HepG2 (cell line): ENCODE data around the gene AARS2. TPM values are rescaled to one million over a fixed set of nuclear protein-coding genes. Genes with fewer than 3 reads are reported as not detected.

Experiments used
- ATAC-seq: fragments of 200-7000 bp; cut with Tn5 transposase; 3 replicates; pipeline ENCODE4 v1.9.1; 2020; ENCODE audit warnings: mild to moderate bottlenecking, moderate library complexity
- BruUV-seq: library from RNA; stranded (reverse); fragments of 400-500 nt; replicated peaks from 2 replicates; lab custom pipeline; 2021; lab: Mats Ljungman, UMichigan
- CTCF ChIA-PET: fragments of 300-600 bp; formaldehyde crosslinking; extraction: SDS; loops from one replicate; lab custom pipeline; 2021; ENCODE audit warnings: low total read pairs, inconsistent platforms, low intra/inter-chr PET ratio; lab: Yijun Ruan, JAX
- POLR2A ChIA-PET: fragments of 350-600 bp; sonication (Branson Sonifier 250); formaldehyde crosslinking; loops from one replicate; lab custom pipeline; 2020; ENCODE audit warnings: antibody characterized with exemption, inconsistent platforms; lab: Yijun Ruan, JAX
- DNase-seq: peaks from one replicate; pipeline ENCODE4 v3.0.0-alpha.2; 2015; ENCODE audit warnings: low spot score
- FAIRE-seq: peaks from 3 replicates; lab custom pipeline; 2011; peaks lifted over from hg19 to GRCh38; lab: Jason Lieb, UNC
- H2AFZ ChIP-seq: one replicate; pipeline ENCODE4 v1.6.1; 2011; ENCODE audit warnings: low read length, inconsistent platforms
- H3K27ac ChIP-seq: fragments of 300-600 bp; 3 replicates; pipeline ENCODE4 v1.8.0; 2011; ENCODE audit warnings: mixed run types, mild to moderate bottlenecking, mixed read lengths, low read length, inconsistent platforms; ENCODE audit not compliant: insufficient read depth; ENCODE audit errors: extremely low read length
- H3K27me3 ChIP-seq, 2 experiments: fragments of 200-600 bp in 1 of 2; 2 replicates in 1 of 2; 3 replicates in 1 of 2; pipeline versions ENCODE4 v1.6.0 to v1.8.0; 2011; ENCODE audit warnings: low read length in 2 of 2, mild to moderate bottlenecking in 2 of 2, moderate library complexity in 2 of 2, inconsistent platforms in 1 of 2; ENCODE audit not compliant: insufficient read depth in 2 of 2, control insufficient read depth in 1 of 2
- H3K36me3 ChIP-seq, 2 experiments: fragments of 200-600 bp in 1 of 2; replicated peaks in 1 of 2; 2 replicates in 1 of 2; 3 replicates in 1 of 2; pipeline versions ENCODE4 v1.5.1 to v1.8.0; 2011; ENCODE audit warnings: low read length in 2 of 2, inconsistent platforms in 1 of 2; ENCODE audit not compliant: insufficient read depth in 2 of 2, control insufficient read depth in 1 of 2
- H3K4me1 ChIP-seq: 2 replicates; pipeline ENCODE4 v1.5.1; 2012; ENCODE audit warnings: low read length, inconsistent platforms; ENCODE audit not compliant: insufficient read depth
- H3K4me2 ChIP-seq: 2 replicates; pipeline ENCODE4 v1.6.0; 2011; ENCODE audit warnings: low read depth, low read length, inconsistent platforms
- H3K4me3 ChIP-seq, 3 experiments: fragments of 200-600 bp in 1 of 3; sonication (generic), shearing (Covaris generic) in 1 of 3; replicated peaks in 1 of 3; 2 replicates each; pipeline ENCODE4 v1.5.1; 2011 to 2016; ENCODE audit warnings: low read length in 3 of 3, inconsistent platforms in 2 of 3, low read depth in 2 of 3, mild to moderate bottlenecking in 2 of 3, control low read depth in 1 of 3, mixed read lengths in 1 of 3; ENCODE audit not compliant: insufficient read depth in 1 of 3
- H3K79me2 ChIP-seq: one replicate; pipeline ENCODE4 v1.6.1; 2011; ENCODE audit warnings: low read length, inconsistent platforms; ENCODE audit not compliant: insufficient read depth
- H3K9ac ChIP-seq: 2 replicates; pipeline ENCODE4 v1.6.0; 2011; ENCODE audit warnings: mild to moderate bottlenecking, low read depth, low read length, inconsistent platforms; ENCODE audit not compliant: insufficient read depth
- H3K9me3 ChIP-seq: 2 replicates; pipeline ENCODE4 v1.5.1; 2012; ENCODE audit warnings: mild to moderate bottlenecking, low read length
- H4K20me1 ChIP-seq: 2 replicates; pipeline ENCODE4 v1.6.0; 2011; ENCODE audit warnings: inconsistent platforms, mild to moderate bottlenecking, low read length, moderate library complexity; ENCODE audit not compliant: insufficient read depth
- ARID4A ChIP-seq: sonication (generic); formaldehyde crosslinking; IDR thresholded peaks from 2 replicates; pipeline ENCODE4 v1.5.0; 2020; ENCODE audit warnings: mild to moderate bottlenecking, missing genetic modification reagents, borderline replicate concordance
- CBFB ChIP-seq: sonication (generic); formaldehyde crosslinking; IDR thresholded peaks from 2 replicates; pipeline ENCODE4 v1.4.0; 2020; ENCODE audit warnings: missing genetic modification reagents
- CENPT ChIP-seq: sonication (generic); formaldehyde crosslinking; IDR thresholded peaks from 2 replicates; pipeline ENCODE4 v1.8.0; 2022; ENCODE audit warnings: low read depth, mild to moderate bottlenecking, moderate library complexity, missing genetic modification reagents
- CHCHD3 ChIP-seq: sonication (generic); formaldehyde crosslinking; IDR thresholded peaks from 2 replicates; pipeline ENCODE4 v1.8.0; 2022; ENCODE audit warnings: mild to moderate bottlenecking, missing genetic modification reagents, moderate library complexity
- EED ChIP-seq: sonication (generic); formaldehyde crosslinking; IDR thresholded peaks from 2 replicates; pipeline ENCODE4 v1.5.0; 2020; ENCODE audit warnings: mild to moderate bottlenecking, missing genetic modification reagents
- ETV5 ChIP-seq: IDR thresholded peaks from 2 replicates; pipeline ENCODE4 v1.6.1; 2018; ENCODE audit warnings: missing biosample characterization, missing genetic modification reagents, inconsistent platforms, borderline replicate concordance
- GABPB1 ChIP-seq: IDR thresholded peaks from 2 replicates; pipeline ENCODE4 v1.6.1; 2016; ENCODE audit warnings: mild to moderate bottlenecking, missing genetic modification reagents, moderate library complexity, missing compliant biosample characterization
- GTF3A ChIP-seq: sonication (generic); formaldehyde crosslinking; conservative IDR thresholded peaks from 2 replicates; pipeline ENCODE4 v1.4.0; 2020; ENCODE audit warnings: mild to moderate bottlenecking, missing genetic modification reagents
- HES4 ChIP-seq: sonication (generic); formaldehyde crosslinking; IDR thresholded peaks from 2 replicates; pipeline ENCODE4 v1.9.0; 2021; ENCODE audit warnings: mild to moderate bottlenecking, missing genetic modification reagents, borderline replicate concordance
- SP4 ChIP-seq: sonication (generic); formaldehyde crosslinking; IDR thresholded peaks from 2 replicates; pipeline ENCODE4 v1.8.1; 2023; ENCODE audit warnings: mild to moderate bottlenecking, missing genetic modification reagents
- U2AF2 ChIP-seq: fragments of 200-400 bp; formaldehyde crosslinking; IDR thresholded peaks from 2 replicates; pipeline ENCODE4 v1.6.1; 2017; ENCODE audit warnings: low read depth, mild to moderate bottlenecking, low read length
- ZHX1 ChIP-seq: sonication (generic); formaldehyde crosslinking; IDR thresholded peaks from 2 replicates; pipeline ENCODE4 v1.8.1; 2022; ENCODE audit warnings: low read depth, mild to moderate bottlenecking, missing genetic modification reagents
- ZNF264 ChIP-seq: sonication (generic); formaldehyde crosslinking; IDR thresholded peaks from 2 replicates; pipeline ENCODE4 v1.4.0; 2020; ENCODE audit warnings: missing genetic modification reagents
- ZNF564 ChIP-seq: sonication (generic); formaldehyde crosslinking; IDR thresholded peaks from 2 replicates; pipeline ENCODE4 v1.8.1; 2023; ENCODE audit warnings: mild to moderate bottlenecking, missing genetic modification reagents
- ZNF891 ChIP-seq: sonication (generic); formaldehyde crosslinking; IDR thresholded peaks from 2 replicates; pipeline ENCODE4 v1.5.0; 2020; ENCODE audit warnings: mild to moderate bottlenecking, missing genetic modification reagents
- WGBS: methylation state at CpG from one replicate; pipeline ENCODE4 v1.1.6; 2017; ENCODE audit warnings: low lambda C conversion rate; 5-methylcytosine and 5-hydroxymethylcytosine counted together
- in situ Hi-C: cut with HindIII; loops from 2 replicates; pipeline ENCODE4 v1.10.0; 2017; ENCODE audit warnings: low pct_unique_long_range_greater_than_20kb; ENCODE audit not compliant: extremely low pct_ligation_motif_present
- intact Hi-C: fragments of 100-400 bp; cut with micrococcal nuclease; formaldehyde crosslinking; loops from one replicate; pipeline ENCODE4 v1.10.0; 2022; ENCODE audit not compliant: unreplicated experiment
- polyA plus RNA-seq, 8 experiments: library from polyadenylated mRNA; depleted of rRNA in 3 of 8; stranded (reverse) in 7 of 8; unstranded in 1 of 8; fragments of >200 nt; fragmentation: Illumina TruSeq in 4 of 8; extraction: Trizol in 4 of 8; gene quantifications; 2 replicates each; pipeline versions ENCODE4 v1.2.1 to v1.2.3, GENCODE V29; 2011 to 2016; ENCODE audit warnings: low read depth in 4 of 8, missing spikeins in 1 of 8, mixed read lengths in 1 of 8; ENCODE audit not compliant: insufficient read depth in 1 of 8
- total RNA-seq, 5 experiments: library from RNA; depleted of rRNA; stranded (reverse); fragments of >200 nt; fragmentation: Illumina TruSeq; extraction: Trizol; gene quantifications; 2 replicates each; pipeline ENCODE4 v1.2.3, GENCODE V29; 2016; ENCODE audit warnings: low read depth in 1 of 5

AARS2 gene
- total and polyA plus RNA-seq, 2 of the 13 experiments (the other 11 are each of a cell fraction or from before 2014, with no cell fraction given): 7.5 to 24.1 TPM

GRCh38 chr6:44275271-44275748 is 37.8 kb downstream of the AARS2 start:
- in situ Hi-C loops (no loop called here), intact Hi-C loops (no loop called here)
- FAIRE-seq (no peak), DNase-seq (no peak), ATAC-seq (no peak)
- ChIA-PET POLR2A (interaction anchor here (0.7 to 1.5 kb wide), 4 partner anchors 13 to 28 kb away, joined by 3 to 5 read pairs (median 4); partner anchors contain the start of gene HSP90AB1), CTCF (no interaction called here)
- BruUV-seq: no TSS peak
- Histone ChIP-seq H3K9ac (no peak overlapping the region), H3K4me3 (peak overlapping the region in 2 of 3 experiments; percentile 13 to 62; a peak in 2 of 6 replicates), H3K27me3 (peaks cover 40 to 89% of the 10 kb centered on the region in 2 experiments), H3K9me3 (no peaks in the 10 kb centered on the region), H3K79me2 (no peaks in the 10 kb centered on the region), H3K27ac (no peak overlapping the region), H2AFZ (no peak overlapping the region), H3K36me3 (no peaks in the 10 kb centered on the region), H3K4me2 (peak overlapping the region; percentile 69), H4K20me1 (peaks cover 3% of the 10 kb centered on the region; the same call in 1 of the 2 replicates), H3K4me1 (peaks cover 28% of the 10 kb centered on the region)
- 83% methylated on average over 55 of the region's 59 CpGs for WGBS
- TF ChIP-seq GTF3A (no peak), ARID4A (CRISPR knock-in tag) (no peak), ETV5 (CRISPR knock-in tag) (0 out of 2 replicates have a peak, but pooled peaks have one; percentile 25), ZHX1 (CRISPR knock-in tag) (peak; percentile 5; the same call in 1 of the 2 replicates), EED (CRISPR knock-in tag) (peak; percentile 91; the same call in 1 of the 2 replicates), ZNF564 (no peak; the same call in 1 of the 2 replicates), U2AF2 (no peak), ZNF264 (no peak), ZNF891 (CRISPR knock-in tag) (0 out of 2 replicates have a peak, but pooled peaks have one; percentile 16), CENPT (CRISPR knock-in tag) (0 out of 2 replicates have a peak, but pooled peaks have one; percentile 4), CBFB (0 out of 2 replicates have a peak, but pooled peaks have one; percentile 22), SP4 (0 out of 2 replicates have a peak, but pooled peaks have one; percentile 51), CHCHD3 (CRISPR knock-in tag) (0 out of 2 replicates have a peak, but pooled peaks have one; percentile 76), HES4 (CRISPR knock-in tag) (peak; percentile 68; the same call in 1 of the 2 replicates), GABPB1 (CRISPR knock-in tag) (0 out of 2 replicates have a peak, but pooled peaks have one; percentile 37)
